ENCODE measurements around the gene POC1B.

The POC1B gene

DNA sequence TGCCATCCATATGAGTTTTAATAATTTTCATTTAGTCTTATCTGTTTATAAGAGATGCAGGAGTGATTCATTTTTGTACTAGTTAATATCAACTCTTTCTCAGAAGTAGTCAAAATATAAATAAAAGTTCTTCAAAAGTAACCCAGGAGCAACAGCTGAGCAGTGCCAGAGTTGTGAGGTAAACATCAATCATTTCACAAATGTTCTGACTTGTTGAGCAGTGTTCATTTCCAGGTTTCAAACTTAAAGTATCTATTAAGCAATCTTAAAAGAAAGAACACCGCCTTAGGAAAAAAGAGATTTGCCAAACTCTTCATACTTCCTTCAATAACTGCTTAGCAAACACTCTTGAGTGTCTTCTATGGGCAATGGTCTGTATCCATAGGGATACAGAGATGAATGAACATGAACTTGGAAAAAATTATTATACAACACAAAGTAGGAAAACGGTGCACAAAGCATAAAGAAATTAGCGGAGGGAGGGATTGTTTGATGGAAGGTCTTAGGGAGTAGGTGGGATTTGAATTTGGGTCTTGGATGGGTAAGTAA lies 41.9 kb upstream of the POC1B start:
- TF ChIP-seq, protein P1, sequence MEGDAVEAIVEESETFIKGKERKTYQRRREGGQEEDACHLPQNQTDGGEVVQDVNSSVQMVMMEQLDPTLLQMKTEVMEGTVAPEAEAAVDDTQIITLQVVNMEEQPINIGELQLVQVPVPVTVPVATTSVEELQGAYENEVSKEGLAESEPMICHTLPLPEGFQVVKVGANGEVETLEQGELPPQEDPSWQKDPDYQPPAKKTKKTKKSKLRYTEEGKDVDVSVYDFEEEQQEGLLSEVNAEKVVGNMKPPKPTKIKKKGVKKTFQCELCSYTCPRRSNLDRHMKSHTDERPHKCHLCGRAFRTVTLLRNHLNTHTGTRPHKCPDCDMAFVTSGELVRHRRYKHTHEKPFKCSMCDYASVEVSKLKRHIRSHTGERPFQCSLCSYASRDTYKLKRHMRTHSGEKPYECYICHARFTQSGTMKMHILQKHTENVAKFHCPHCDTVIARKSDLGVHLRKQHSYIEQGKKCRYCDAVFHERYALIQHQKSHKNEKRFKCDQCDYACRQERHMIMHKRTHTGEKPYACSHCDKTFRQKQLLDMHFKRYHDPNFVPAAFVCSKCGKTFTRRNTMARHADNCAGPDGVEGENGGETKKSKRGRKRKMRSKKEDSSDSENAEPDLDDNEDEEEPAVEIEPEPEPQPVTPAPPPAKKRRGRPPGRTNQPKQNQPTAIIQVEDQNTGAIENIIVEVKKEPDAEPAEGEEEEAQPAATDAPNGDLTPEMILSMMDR (conservative IDR thresholded peaks at IDR 0.05; ENCODE audit: low read depth, low read length), result no peak
- H3K4me3 ChIP-seq (ENCODE audit: low read length), result no peak overlapping the region
- no peak for DNase-seq (ENCODE audit: low read depth)

DNA sequence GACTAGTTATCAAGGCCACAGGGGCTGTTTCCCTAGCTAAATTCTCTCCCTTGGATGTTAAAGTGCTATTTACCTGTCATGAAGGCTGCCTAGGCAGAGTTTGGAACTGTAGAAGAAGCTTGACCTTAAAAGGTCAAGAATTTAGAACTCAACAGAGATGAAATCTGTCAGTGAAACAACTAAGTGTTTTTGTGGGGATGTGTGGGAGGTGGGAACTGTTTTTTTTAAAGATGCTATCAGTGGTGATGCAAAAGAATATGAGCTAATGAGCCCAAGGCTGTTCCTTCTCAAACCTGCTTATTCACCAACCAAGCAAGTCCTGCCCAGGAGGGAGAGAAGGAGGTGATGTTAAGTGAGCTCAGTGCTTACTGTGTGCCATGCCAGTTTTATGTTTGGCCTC lies 40.8 kb upstream of the POC1B start:
- no peak for DNase-seq (ENCODE audit: low read depth)
- TF ChIP-seq, protein P1 (conservative IDR thresholded peaks at IDR 0.05; ENCODE audit: low read depth, low read length), result no peak
- no peak overlapping the region for H3K4me3 ChIP-seq (ENCODE audit: low read length)

DNA sequence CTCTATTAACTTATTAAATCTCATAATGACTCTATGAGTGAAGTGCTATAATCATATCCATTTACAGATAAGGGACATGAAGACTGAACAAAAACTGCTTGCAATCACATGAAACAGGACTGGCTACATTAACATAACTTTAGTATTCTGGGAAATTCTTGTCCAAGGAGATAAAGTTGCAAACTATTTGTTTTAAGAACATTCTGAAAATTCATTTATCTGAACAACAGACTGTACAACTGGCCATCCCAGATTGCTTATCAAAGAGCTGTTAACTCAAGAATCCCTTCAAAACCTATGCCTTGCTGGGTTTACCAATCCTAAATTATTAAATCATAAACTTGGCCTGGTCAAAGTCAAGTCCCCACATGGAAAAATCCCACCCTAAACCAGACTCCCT lies 39.2 kb upstream of the POC1B start:
- TF ChIP-seq, protein P1 (conservative IDR thresholded peaks at IDR 0.05; ENCODE audit: low read depth, low read length), result no peak
- no peak overlapping the region for H3K4me3 ChIP-seq (ENCODE audit: low read length)
- no peak for DNase-seq (ENCODE audit: low read depth)

DNA sequence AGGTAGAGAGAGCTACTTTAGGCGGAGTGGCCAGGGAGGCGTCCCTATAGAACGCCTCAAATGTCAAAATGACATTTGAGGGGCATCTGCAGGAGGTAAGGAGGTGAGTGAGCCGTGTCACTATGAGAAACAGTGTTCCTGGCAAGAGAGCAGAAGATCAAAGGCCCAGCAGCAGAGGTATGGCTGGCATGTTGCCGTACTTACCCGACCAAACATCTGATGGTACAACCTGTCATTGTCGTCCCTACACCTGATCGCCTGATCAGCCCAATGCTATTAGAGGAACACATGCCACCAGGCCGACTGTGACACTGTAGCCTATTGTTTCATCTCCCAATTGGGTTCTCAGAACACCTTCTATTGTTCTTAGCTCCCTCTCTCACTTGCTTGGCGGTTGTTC lies 33.9 kb upstream of the POC1B start:
- TF ChIP-seq, protein P1 (conservative IDR thresholded peaks at IDR 0.05; ENCODE audit: low read depth, low read length), result no peak
- DNase-seq (ENCODE audit: low read depth), result no peak
- no peak overlapping the region for H3K4me3 ChIP-seq (ENCODE audit: low read length)

DNA sequence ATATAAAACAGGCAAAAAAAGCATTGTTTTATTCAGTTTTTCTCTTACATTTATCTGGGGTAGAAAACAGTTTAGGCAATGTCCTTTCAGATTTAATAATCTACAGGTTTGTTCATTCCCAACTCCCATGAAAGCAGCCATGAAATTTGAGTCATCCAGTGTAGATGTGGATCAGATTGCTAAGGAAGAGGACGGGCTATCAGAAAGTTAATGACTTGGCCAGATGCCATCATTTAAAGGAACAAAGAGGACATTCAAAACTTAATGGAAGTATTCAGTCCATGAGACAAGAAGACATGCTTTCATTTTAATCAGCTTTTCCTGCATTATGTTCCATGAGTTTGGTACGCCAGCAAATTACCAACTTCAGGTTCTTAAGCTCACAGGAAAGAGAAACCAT lies 31.1 kb upstream of the POC1B start:
- TF ChIP-seq, protein P1 (conservative IDR thresholded peaks at IDR 0.05; ENCODE audit: low read depth, low read length), result no peak
- DNase-seq (ENCODE audit: low read depth), result peak; percentile 74
- H3K4me3 ChIP-seq (ENCODE audit: low read length), result no peak overlapping the region

DNA sequence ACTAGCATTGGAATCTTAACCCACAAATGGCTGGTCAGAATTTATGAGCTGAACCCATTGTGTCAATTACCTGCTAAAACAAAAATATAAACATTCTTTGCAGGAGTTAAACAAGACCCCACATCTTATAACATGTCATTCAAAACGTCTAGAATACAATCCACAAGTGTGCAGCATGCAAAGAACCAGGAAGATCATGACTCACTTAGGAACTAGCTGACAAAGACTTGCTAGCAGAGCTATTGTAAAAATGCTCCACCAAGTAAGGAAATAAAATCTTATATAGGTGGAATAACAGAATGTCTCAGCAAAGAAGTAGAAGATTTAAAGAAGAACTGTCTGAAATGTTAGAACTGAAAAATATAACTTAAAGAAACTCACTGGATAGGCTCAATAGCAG lies 26.5 kb upstream of the POC1B start:
- no peak for DNase-seq (ENCODE audit: low read depth)
- H3K4me3 ChIP-seq (ENCODE audit: low read length), result no peak overlapping the region
- TF ChIP-seq, protein P1 (conservative IDR thresholded peaks at IDR 0.05; ENCODE audit: low read depth, low read length), result no peak

DNA sequence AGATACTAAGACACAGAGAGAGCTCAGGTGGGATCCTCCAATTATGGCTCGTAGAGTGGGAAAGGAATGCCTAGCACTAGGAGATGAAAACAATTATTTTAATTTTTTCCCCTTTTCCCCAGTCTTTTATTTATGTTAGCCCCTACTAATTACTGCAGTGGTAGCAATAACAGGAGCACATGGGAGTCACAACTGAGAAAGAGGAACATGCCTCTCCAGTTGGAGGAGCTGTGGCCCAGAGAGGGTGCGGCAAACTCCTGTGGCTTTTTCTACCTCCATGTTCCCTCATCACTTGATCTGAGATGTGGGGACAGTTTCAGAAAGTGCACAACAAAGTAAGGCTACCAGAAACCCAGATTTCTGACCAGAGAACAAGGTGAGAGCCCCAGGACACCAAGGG lies 25.9 kb upstream of the POC1B start:
- TF ChIP-seq, protein P1 (conservative IDR thresholded peaks at IDR 0.05; ENCODE audit: low read depth, low read length), result no peak
- H3K4me3 ChIP-seq (ENCODE audit: low read length), result no peak overlapping the region
- DNase-seq (ENCODE audit: low read depth), result no peak
